Germinal center (tissue), 1 donor: ENCODE measurements around the gene KRT6A.
"Not testable (repeated sequence)": the region's sequence is repeated elsewhere in the genome, so short reads cannot be mapped to it uniquely, and the experiment has no call there.

Experiments used
- DNase-seq: peaks from one replicate; pipeline ENCODE4 v3.0.0; 2012; ENCODE audit warnings: mixed read lengths, low spot score

KRT6A gene

GRCh38 chr12:52461693-52462092, 31.4 kb downstream of the KRT6A start:
- no peak for DNase-seq

- DNase-seq, result no peak
Measured at GRCh38 chr12:52458861-52459260, 34.2 kb downstream of the KRT6A start.

DNA sequence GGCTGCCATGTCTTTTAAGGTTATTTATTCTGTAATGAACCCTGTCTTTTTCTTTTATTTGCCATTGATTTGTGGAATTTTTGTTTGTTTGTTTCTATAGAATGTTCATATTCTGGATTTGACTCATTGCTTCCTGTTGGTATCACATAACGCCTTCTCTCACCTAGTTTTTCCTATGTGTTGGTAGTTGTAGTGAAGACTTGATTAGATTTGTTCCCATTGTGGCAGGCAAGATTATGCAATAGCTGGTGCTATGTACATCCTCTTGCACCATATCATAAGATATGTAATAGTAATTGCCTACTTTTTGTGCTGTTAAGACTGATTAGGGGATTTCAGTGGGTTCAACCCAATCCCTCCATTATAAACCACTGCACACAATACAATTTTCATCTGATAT, 37.2 kb downstream of the KRT6A start:
- no peak for DNase-seq

GRCh38 chr12:52454411-52455201, 38.5 kb downstream of the KRT6A start:
- no peak for DNase-seq

DNA sequence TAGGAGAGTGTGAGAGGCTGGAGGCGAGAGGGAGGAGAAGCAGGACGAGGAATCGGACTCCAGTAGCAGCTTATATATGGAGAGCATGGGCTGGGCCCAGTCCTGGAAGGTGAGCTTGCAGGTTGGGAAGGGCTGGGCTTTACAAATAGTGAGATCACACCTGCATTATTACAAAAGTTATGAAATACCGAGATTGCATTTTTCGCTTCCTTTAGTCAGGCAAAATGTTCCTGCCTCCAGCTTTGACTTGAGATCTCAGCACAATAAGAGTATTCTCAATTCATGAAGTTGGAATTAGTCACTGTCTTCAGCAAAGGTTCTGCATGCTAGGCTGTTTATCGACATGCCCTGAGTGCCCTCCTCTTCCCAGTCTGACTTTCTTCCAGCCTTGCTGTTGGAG, 41.0 kb downstream of the KRT6A start, which contains the start of gene KRT6B:
KRT6B (minus strand) TSS at position 46 of the 400 bp plus-strand sequence. CDS start 68 bp downstream, outside the sequence.
- no peak for DNase-seq

GRCh38 chr12:52448228-52448627, 44.8 kb downstream of the KRT6A start:
- DNase-seq, result no peak

DNA sequence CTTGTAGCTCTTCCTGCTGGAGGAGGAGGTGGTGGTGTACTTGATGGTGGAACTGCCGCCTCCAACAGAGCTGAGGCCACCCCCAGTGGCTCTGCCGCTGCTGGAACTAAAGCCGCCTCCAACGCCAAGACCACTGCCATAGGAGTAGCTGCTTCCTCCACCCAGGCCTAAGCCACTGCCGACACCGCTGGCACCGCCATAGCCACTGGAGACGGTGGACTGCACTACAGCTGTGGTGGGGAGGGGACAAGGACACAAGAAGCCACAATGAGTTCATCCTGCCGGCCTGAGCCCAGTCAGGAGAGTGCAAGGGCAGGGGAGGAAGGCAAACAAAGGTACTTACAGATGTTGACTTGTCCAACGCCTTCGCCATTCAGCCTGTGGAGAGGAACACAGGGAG, 45.9 kb downstream of the KRT6A start:
- not testable (repeated sequence) for DNase-seq

DNA sequence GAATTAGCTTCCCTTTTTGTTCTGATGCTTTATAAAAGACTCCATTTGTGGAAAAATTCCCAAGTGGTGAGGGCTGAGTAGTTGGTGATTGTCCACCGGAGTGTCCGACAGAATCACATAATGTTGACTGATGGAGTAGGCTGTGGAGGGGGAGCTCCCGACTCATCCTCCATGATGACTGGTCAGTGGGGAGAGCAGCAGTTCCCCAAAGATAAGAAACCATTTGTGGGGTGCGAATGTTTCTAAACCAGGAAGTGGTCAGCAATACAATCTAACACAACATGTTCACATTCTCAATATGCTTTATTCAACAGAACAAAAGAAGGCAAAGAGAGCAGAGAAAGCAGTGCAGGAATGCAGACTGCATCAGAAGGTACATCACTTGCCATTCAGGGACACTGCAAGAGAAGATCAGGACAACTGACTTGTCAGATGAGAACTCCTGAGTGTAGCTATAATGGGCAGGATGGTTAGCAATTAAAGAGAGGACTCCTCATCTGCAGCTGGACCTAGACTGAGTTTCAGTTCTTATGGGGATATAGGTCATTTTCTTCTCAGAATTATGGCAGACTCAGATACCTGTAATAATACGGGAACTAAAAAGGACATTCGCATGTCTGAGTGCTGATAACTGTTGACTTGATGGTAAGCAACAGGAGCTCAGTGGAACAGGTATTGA, 46.6 kb downstream of the KRT6A start:
- DNase-seq, result no peak

DNA sequence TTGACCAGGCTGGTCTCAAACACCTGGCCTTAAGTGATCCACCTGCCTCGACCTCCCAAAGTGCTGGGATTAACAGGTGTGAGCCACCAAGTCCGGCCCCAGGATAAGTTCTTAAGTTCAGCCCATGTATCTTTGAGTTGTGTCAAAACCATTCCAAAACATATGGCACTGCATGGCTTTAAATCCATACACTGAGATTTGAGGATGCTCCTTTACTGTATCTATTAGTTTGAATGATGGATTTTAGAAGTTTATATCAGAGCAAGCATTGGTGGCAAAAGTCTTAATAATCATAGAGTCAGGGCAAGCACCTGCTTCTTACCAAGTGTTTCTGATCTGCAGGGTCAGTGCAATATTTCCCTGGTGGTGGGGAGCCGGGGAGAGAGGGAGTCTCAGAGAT, 47.2 kb downstream of the KRT6A start:
- no peak for DNase-seq

DNA sequence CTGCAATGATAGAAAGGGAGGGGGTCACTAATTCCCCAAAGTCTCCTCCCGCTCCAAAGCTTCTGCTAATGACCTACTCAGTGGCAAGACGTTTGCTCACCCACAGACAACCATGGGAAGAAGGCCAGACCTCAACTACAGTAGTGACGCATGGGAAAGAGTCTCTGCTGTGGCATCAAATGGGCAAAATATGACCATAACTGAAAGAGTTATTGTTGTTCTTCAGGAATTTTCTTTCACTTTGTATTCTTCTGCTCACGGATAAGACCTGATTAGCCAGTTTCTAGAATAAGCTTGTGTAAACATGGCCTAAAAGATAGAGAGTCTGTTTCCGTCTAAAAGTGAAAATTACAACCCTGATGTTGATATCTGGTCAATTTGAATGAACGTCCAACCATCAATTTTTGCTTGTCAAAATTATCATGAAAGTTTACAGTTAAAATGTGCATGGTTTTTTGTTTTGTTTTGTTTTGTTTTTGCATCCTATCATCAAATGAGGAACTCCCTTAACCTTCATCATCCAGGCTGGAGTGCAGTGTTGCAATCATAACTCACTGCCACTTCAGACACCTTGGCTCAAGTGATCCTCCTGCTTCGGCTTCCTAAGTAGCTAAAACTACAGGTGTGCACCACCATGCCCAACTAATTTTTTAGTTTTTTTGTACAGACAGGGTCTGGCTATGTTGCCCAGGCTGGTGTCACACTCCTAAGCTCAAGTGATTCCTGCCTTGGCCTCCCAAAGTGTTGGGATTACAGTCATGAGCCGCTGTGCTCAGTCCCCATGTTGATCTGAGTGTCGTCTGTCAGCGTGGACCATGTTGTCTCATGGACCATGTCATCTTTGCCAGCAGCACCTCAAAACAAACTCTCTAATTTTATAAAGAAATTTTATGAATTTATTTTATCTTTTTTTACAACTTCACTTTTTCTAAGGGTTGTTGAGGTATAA, 48.1 kb downstream of the KRT6A start:
- no peak for DNase-seq

GRCh38 chr12:52443966-52444365, 49.1 kb downstream of the KRT6A start:
- DNase-seq, result no peak

- no peak for DNase-seq
Measured at GRCh38 chr12:52442600-52443061, 50.4 kb downstream of the KRT6A start.

- no peak for DNase-seq
Measured at GRCh38 chr12:52441320-52441911, 51.6 kb downstream of the KRT6A start.

GRCh38 chr12:52440821-52441319, 52.2 kb downstream of the KRT6A start:
- DNase-seq, result no peak

GRCh38 chr12:52439845-52440244, 53.2 kb downstream of the KRT6A start:
- DNase-seq, result no peak

DNA sequence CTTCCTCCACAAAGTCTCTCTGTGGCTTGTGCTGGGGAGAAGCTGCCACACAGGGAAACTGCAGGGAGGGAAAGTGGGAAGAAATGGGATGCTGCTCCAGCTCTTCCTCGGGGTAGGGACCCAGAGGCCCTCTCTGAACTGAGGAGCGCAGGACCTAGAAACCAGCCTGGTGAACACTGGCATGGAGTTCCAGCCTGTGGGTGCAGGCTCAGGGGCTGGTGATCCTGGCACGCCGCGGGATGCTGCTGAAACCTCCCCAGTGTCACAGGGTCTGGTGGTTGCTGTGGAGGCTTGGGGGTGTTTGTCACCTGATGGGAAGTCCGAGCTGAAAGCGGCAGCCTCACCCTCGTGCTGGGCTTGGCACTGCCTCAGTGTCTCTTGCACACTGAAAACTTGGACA, 53.6 kb downstream of the KRT6A start:
- no peak for DNase-seq

DNA sequence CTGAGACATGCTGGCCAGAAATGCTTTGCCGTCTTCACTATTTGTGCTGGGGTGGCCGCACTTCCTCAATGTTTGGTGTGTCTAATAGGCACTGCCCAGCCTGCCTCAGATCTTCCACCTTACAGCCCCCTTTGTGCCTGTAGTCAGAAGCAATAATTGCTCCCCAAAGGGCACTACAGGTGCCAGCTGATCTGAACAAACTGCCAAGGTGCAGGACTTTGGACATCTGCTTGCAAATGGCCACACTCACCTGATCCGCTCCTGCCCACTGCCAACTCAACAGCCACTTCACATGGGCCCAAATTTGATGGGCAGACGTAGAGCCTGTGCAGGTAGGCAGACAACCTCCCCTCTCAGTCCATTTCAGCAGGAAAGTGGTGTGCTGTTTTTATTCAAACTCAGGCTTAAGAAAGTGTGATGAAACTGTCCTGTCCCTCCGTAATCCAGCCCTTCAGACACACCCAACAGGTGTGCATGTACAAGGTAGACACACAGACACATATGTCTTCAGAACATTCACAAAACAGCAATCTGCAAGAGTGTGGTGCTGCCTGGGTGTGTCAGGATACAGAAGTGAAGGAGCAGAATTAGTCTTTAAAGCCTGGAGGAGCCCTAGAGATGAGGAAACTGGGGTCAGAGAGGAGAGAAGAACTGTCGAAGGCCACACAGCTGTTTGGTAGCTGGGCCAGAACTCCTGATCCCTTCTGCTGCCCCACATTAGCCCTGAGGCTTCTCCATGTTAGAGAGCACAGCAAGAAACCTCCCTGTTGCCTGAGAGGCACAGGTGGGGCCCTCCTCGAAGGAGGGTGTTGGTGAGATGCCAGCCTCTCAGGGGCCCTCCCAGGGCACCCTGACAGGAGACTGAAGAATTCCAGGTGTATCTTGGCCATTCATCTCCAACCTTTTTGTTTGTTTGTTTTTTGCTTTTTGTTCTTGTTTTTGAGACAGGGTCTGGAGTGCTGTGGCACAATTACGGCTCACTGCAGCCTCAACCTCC, 54.5 kb downstream of the KRT6A start:
- DNase-seq, result no peak

DNA sequence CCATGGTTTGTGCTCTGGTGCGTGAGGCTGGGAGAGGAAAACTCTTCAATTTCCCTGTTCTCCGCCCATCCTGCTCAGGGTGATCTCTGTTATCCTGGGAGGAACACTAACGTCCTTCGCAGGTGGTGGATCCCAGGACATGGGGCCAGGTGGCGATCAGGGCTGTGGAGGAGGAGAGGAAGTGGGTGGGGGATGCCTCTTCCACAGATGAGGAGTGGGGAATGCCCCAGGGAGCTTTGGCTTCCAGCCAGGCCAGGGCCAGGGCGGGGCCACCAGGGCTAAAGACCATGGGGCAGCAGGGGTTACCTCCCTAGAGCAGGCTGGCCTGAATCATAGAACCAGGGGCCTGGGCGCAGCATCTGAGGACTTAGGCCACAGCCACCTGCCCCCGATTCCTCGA, 55.5 kb downstream of the KRT6A start:
- no peak for DNase-seq
